Mesenteric fat pad (tissue), 1 donor: Measurements from ENCODE around the gene KDM4B. TPM values are rescaled to one million over a fixed set of nuclear protein-coding genes. Genes with fewer than 3 reads are reported as not detected.

Experiments used
- DNase-seq: peaks from one replicate; pipeline ENCODE4 v3.0.0-alpha.2; 2020; ENCODE audit warnings: low spot score
- total RNA-seq: library from RNA; stranded (reverse); fragmentation: NEBNext Ultra II Directional; extraction: Animal tissue kit (Norgen Biotek cat#: 25700); gene quantifications from one replicate; pipeline ENCODE4 v1.2.1, GENCODE V29; 2021
- donor health status: DM: yes; HTN: yes; CAD: no.

Gene KDM4B
- total RNA-seq, 1 donor from 2014 or later: 46.1 TPM

DNA sequence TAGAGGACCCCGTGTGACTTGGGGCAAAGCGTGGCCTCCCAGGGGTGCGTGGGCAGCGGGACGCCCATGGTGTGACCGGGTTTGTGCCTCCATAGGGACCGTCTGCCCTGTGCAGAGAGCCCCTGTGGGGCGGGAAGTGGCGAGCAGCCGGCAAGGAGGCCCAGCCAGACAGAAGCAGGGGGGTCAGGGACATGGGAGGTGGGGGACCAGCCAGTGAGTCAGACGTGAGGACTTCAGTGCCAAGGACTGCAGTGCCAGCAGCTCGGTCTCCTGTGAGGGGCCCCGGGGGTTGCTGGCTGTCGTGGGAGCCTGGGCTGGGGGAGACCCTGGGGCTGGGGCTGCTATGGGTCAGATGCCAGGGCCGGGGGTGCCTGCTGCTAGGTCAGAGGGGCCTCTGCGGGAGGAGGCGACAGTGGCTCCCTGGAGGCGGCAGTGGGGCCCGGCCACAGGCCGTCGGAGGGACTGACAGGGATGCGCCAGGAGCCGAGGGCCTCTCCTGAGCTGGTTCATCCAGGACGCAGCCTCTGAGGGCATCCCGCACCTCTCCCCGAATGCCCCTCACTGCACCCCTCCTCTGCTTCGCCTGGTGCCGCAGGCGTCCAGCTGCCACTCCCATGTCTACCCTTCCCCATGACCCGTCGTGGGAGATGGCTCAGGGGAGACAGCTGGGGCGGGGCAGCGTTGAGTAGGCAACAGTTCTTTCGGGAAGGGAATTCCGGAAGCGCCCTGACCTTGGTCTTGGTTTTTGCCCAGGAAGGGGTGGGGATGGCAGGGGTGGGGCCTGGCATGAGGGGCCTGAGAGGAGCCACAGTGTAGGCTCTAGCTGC is 80.0 kb downstream of the KDM4B start:
- no peak for DNase-seq

DNA sequence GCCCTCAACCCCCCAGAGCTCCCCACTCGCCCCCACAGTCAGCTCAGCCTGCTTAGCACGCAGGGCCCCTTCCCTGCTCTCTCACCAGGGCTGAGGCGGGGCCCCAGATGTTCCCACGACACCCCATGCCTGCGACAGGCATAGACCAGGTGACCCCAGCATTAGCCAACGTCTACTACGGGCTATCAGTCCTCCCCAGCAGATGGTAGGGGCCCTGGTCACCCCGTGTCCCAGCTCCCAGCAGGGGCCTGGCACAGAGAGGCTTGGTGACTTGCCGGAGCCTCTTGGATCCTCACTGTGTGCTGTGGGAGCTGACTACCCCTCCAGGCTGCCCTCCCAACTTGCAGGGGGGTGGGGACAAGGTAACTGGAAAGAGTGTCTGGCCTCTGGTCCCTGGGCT is 80.6 kb downstream of the KDM4B start:
- DNase-seq: no peak

DNA sequence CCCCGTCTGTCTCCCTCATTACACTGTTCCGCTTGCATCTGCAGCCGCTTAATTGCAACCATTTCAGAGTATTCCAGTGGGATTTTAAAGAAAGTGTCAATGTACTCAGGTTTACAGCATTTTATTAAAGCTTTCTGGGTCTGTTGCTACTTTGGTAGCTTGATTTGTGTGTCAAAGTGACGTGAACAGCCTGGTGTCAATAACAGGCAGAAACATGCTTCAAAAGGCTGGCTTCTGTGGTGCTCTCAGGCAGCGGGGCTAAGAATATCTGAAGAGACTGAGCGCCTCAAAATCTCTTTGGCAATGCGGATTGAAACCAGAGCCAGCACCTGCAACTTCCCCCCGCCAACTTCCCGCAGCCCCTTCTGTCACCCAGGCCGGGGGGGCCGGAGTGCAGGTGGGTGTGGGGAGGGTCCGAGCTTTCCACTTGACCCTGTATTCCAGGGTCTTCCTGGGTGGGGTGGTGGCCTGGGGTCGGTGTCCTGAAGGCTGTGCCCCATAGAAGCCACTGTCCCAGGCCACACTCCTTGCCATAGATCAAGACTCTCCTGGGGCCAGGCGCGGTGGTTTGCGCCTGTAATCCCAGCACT is 81.2 kb downstream of the KDM4B start:
- DNase-seq: no peak

DNA sequence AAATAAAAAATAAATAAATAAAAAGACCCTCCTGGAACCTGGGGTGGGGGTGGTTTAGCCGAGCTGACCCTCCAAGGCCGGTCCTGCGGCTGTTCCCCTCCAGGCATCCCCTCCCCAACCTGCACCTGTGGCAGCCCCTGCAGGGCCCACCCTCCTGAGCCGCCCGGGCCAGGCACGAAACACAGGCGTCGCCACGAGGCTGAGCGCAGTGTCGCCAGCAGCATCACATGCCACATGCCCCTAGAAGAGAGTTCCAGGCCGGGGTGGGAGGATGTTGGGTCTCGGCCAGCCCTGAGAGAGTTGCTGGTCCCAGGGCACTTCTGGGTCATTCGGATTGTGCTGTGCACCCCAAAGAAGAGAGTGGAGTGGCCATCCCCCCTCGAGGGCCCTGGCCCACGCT is 82.0 kb downstream of the KDM4B start:
- DNase-seq: no peak

DNA sequence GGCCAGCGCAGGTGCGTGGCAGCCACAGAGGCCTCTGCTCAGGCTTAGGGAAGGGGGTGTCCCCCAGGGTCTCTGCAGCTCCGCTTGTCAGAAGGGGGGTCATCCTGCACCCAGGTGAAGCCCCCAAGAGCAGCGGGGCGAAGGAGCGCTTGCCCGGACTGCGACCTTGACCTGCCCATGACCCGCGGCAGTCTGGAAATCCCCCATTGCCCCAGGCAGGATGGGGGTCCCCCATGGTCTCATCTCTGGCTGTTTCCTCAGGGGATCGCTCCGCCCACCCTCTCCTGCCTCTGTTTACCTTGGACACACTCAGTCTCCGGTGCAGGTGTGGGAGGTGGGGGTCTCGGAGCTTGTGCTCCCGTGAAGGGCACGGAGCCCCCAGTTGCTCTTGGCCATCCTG is 82.7 kb downstream of the KDM4B start:
- DNase-seq: no peak

DNA sequence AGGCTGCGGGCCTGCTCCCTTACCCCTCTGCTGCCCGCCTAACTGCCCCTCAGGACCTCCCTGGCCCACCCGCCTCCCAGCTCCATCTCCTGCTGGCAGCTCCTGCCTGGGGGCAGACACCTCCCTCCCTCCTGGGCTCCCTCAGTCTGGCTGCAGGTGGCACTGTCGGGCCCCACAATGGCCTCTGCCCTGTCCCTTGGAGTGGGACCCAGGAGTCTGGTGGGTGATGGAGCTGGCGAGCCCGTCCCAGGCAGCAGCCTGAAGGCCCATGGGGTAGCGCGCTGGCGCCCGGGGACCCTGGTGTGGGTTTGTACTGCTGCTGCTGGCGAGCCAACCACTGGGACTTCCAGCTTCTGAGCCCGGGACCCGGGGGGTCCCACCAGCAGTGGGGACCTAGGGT is 83.6 kb downstream of the KDM4B start:
- no peak for DNase-seq

DNA sequence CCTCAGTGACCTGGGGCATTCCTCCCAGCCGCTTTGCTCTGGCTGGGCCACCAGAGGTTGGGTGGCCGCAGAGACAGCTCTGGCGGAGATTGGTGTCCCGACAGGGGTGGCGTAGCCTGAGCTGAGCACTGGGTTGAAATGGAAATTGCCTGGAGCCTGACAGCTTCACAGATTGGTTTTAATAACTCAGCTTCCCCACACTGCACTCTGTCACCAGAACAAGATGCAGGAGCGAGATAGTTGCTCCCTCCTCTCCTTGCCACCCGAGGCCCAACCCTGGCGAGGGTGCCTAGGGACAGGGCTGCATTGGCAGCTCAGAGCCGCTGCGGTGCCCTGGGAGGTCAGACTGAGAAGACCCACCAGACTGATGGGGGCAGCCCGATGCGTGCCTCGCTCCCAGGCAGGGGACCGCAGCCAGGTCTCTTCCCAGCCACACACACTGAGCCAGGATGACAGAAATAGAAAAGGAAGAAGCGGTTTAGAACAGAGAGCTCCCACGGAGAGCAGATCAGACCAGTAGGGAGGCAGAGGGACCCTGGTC is 84.1 kb downstream of the KDM4B start:
- no peak for DNase-seq

DNA sequence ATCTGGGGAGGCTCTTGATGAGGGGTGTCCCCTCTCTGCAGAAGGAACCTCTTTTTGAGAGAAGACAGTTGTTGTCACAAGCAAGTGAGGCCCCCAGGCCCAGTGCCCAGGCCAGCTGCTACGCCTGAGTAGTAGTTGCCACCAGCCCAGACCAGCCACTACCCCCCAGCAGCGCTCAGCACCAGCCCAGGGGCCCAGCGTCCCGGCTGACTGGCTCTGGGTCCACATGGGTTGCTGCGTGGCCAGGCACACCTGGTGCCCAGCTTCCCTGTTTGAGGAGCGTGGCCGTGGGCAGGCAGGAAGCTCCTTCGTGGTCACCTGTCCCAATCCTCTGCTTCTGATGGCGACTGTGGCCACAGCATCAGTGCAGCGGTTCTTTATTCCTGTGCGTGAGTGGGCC is 84.7 kb downstream of the KDM4B start:
- DNase-seq: no peak

DNA sequence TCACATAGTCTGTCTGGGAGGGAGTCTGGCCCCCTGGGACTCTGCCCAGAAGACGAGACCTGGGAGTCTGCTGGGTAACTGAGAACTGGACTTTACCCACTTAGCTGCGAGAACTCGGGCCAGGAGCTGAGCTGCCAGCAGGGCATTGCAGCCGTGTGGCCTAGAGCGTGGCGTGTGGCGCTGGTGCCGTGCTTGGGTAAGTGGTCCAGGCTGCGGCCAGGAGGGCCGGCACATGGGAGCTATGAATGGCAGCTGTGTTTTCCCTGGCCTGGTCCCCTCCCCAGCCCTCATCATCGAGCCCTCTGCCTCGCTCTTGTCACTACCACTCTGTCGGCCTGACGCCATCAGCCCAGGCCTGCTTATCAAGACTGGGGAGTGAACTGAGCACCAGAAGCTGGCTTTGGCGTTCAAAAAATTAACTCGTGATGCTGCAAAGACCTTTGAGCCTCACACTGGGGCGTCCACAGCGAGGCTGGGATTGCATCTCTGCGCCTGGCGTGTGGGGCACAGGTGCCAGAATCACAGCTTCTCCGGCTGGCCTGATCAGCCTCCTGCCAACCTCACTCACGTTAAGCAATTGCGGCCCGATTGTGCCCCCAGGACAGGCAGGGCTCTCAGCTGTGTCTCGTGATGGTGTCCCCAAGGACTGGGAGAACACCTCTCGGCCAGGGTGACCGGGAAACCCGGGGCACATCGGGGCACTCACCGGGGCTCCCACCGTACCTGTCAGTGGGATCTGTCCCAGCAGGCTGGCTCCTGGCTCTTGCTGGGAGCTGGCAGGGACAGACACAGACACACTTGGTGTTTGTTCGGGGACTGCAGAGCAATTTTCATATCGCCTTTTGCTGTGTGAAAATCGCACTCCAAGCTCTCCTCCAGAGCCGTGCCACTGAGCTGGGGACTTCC is 85.9 kb downstream of the KDM4B start:
- no peak for DNase-seq

DNA sequence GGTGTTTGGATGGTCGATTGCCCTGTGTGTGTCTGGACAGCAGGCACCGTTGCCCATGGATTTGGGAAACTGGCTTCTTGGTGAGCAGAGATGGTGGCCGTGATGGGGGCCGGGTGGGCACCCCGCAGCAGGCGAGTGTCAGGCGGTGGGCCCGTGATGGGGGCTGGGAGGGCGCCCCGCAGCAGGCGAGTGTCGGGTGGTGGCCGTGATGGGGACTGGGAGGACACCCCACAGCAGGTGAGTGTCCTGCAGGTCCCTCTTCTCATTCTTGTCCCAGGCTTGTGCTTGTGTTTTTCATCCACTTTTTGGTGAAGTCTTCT is 86.5 kb downstream of the KDM4B start:
- DNase-seq: no peak

DNA sequence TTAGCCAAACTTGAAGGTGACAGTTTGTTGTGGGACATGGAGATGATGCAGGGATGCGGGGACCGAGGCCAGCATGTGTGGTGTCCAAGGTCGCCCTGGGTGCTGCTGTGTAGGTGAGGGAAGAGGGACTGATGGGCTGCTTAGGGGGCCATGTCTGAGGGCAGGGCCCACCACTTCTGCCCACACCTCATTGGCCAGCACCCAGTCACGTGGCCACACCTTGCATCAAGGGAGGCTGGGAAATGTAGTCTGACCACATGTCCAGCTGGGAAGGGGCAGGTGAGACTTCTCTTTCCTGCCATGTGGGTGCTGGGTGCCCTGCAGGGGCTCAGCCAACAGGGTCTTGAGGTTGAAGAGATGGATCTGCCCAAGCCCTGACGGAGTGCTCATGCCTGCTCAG is 88.9 kb downstream of the KDM4B start:
- no peak for DNase-seq

DNA sequence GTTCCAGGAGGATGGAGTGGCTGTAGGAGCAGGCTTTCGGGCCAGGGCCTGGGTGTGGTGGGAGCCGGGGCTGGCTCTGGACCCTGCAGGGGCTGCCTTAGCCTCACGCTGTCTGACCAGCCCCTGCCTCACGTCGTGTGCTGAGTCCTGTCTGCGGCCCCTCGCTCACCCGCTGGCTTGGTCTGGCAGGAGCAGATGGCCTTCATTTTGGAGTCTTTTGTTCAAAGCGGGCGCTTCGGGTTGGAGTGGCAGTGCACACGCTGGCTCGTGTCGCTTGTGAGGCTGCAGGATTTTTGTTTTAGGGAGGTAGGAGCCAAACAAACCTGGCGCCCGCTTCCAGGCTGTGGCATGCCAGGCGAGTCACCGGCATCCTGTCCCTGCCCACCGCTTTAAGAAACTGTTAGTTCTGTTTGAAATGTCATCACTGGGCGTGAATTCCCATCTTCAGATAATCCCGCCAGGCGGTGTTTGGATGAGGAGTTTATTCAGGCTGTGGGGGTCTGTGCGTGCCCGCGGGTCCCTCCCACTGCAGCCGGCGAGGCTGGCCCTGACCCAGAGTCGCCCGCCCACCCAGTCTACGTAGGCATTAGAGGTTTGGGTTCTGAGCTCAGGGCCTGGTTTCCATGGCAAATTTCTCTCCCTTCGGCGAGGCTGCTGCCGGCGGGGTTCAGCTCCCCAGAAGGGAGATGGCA is 89.8 kb downstream of the KDM4B start:
- no peak for DNase-seq

DNA sequence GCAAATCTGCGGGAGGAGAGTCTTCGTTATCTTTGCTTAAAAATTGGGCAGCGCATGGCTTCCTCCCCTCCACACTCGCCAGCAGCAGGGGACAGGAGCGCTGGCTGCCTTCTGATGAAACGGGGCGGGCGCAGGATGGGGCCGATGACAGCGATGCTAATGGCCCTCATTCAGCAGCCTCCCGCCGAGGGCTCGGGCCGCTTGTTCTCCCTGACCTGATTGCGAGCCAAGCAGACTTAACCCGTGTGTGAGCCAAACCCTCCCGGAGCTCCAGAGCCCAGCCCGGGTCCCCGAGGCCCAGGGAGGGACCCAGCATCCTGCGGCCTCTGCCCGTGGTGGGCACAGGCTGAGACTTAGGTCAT is 90.3 kb downstream of the KDM4B start:
- no peak for DNase-seq

DNA sequence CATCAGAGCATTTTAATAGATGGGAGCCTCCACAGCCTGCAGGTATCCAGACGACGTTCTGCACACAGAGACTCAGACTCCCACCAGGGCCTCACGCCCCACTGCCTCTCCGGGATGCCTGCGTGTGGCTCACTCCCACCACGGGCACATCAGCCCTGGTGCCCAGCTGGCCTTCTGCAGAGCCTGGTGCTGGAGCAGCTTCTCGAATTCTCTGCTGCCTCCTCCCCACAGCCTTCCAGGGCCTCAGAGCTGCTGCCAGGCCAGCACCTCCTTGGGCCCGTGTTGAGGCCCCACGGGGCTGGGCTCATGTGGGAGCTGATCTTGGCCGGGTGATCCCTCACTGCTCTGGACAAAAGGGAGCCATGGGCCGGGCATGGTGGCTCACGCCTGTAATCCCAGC is 90.9 kb downstream of the KDM4B start:
- DNase-seq: no peak

DNA sequence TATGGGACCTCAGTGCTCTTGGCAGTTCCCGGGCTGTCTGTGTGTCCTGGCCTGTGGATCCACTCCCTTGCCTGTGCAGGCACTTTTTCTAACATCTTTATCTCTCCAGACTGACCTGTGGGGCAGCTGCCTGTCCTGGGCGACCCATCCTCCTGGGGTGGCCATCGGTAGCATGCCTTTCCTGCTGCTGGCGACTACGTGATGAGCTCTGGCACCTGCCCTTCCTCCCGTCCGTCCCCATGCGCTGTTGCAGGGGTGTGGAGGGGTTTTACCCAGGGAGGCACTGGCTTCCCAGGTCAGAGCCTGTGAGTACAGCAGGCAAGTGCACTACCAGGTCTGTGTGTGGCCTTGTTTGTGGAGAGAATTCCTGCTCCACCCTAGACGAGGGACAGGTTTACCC is 93.3 kb downstream of the KDM4B start:
- no peak for DNase-seq

DNA sequence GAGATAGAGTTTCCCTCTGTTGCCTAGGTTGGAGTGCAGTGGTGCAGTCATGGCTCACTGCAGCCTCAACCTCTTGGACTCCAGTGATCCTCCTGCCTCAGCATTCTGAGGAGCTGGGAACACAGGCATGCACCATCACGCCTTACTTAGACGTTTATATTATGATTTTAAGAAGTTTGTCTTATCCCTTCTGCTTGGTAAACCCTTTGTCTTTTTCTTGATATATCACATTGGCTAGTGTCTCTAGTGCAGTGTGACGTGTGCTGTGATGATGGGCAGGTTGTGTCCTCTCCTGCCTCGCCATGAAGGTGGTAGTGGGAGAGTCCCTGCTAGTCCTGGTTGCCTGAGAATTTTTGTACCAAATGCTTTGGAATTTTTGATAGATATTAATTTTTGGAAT is 93.9 kb downstream of the KDM4B start:
- no peak for DNase-seq

DNA sequence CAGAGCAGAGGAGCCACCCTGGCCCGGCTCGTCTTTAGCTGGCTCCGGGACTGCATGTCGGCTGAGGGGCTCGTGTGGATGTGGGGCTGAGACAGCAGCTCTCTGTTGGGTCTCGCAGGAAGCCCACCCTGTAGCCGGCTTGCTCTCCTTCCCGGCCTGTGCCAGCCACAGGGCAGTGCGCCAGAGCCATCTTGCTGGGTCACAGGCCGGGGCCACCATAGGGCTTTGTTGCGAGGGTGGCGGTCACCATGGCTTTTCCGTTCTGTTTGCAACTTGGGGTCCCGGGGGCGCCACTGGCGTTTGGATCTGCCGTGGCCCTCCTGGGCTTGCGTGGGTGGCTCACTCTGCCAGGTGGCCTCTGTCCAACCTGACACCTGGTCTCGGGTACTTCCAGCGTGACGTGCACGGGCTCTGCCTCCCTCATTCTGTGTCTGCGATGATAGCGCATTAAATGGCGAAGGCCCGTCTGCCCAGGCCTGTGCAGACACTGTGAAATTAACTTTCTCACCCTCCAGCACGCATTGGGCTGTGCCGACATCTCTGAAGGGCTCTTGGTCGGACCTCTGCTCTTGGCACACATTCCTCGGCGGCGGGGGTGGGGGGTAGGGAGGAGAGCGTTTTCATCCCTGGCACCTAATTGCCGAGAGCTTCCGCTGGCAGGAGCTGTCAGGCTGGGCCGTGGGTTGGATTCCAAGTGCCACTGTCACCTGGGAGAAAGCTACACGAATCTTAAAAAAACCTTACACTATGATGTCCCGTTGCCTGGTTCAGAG is 95.1 kb downstream of the KDM4B start:
- DNase-seq: no peak

DNA sequence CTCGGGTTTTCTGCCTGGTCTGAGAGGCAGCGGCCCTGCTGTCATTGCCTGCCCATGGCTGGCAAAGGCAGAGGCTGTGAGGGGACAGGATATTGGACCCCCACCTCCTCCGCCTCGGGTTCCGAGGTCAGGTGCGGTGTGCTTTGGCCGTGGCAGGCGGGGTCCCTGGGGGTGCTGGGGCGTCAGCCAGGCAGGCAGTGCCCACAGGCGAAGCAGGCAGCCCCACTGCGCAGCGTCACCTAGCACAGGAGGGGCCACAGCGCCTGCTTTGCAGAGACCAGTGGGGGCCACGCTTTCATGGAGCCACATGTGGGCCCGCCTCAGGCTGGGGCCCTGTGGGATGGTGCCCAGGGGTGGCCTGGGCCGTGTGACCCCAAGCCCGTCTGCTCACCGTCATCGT is 96.0 kb downstream of the KDM4B start:
- DNase-seq: no peak

DNA sequence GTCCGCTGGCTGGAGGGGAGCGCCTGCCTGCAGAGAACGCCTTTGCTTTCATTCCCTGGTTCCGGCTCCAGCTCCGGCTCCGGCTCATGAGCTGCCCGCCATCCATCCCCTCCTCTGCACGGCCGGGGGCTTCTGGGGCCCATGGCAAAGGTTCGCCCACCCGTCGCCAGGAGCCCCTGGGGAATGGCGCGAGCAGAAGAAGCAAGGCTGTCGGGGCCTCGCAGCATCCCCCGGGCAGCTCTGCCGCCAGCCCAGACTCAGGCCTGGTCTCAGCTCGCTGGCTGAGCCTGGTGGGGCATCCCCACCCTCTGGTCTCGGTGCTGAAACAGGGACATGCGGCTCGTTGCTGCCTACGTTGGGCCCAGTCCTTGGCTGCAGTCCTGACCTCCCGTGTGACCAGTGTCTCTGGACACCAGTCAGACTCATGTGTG is 96.8 kb downstream of the KDM4B start:
- DNase-seq: no peak

DNA sequence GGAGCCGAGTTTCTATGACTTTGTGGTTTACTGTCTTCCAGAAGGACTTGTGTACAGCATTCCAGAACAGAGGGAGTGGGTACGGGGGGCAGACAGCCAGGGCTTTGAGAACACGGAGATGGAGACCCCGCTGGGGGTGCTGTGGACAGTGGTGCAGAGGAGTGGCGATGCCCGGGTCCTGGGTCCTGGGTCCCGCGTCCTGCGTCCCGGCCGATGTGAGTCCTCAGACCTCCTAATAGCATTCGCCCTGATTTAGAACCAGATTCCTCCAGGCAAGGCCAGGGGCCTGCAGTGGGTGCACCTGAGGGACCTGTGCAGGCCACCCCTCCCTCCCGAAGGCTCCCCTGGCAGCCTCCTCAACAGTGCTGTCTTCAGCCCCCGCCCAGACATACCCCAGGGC is 97.9 kb downstream of the KDM4B start:
- no peak for DNase-seq

DNA sequence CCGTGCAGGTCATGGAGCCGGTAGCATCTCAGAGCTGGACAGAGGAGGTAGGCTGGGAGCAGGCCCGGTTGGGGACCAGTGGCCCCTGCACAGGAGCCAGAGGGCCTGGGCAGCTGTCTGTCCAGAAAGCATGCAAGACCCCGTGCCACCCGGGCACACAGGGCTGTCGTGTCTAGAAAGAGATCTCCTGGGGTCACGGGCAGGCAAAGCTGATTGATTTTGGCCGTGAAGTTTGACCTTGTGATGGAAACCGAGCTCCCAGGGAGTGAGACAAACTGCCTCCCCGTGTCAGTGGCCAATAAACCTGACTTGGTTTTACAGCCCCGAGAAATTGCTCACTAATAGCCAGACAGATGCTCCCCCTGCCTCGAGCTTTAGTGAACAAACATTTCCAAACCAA is 98.8 kb downstream of the KDM4B start:
- no peak for DNase-seq
